Activated naive CD8-positive, alpha-beta T cell treated with anti-CD3 and anti-CD28 coated beads, Interleukin-2, amount 50 U/mL, for 24 hours (primary cell): ENCODE data around the gene GAB2.
"Not testable (repeated sequence)": the region's sequence is repeated elsewhere in the genome, so short reads cannot be mapped to it uniquely, and the experiment has no call there.

ENCODE experiments used
- ATAC-seq: fragments of 150-1000 bp; cut with Tn5 transposase; one replicate; pipeline ENCODE4 v1.10.0; 2021
- DNase-seq: peaks from one replicate; pipeline ENCODE4 v3.0.0; 2021
- H3K27ac Mint-ChIP-seq: one replicate; pipeline ENCODE4 v1.8.0; 2021; ENCODE audit warnings: mild to moderate bottlenecking, mixed read lengths
- H3K27me3 Mint-ChIP-seq: one replicate; pipeline ENCODE4 v1.8.0; 2021; ENCODE audit warnings: mixed read lengths
- H3K36me3 Mint-ChIP-seq: one replicate; pipeline ENCODE4 v1.8.0; 2021; ENCODE audit warnings: low read depth, mixed read lengths
- H3K4me1 Mint-ChIP-seq: one replicate; pipeline ENCODE4 v1.8.0; 2021; ENCODE audit warnings: mixed read lengths
- H3K4me3 Mint-ChIP-seq: one replicate; pipeline ENCODE4 v1.8.0; 2021; ENCODE audit warnings: mild to moderate bottlenecking, moderate library complexity, mixed read lengths
- H3K9me3 Mint-ChIP-seq: one replicate; pipeline ENCODE4 v1.8.0; 2021; ENCODE audit warnings: mixed read lengths

The GAB2 gene

GRCh38 chr11:78254268-78254667 is 163.4 kb downstream of the GAB2 start:
- H3K27ac Mint-ChIP-seq = no peak overlapping the region
- no peak for ATAC-seq

DNA sequence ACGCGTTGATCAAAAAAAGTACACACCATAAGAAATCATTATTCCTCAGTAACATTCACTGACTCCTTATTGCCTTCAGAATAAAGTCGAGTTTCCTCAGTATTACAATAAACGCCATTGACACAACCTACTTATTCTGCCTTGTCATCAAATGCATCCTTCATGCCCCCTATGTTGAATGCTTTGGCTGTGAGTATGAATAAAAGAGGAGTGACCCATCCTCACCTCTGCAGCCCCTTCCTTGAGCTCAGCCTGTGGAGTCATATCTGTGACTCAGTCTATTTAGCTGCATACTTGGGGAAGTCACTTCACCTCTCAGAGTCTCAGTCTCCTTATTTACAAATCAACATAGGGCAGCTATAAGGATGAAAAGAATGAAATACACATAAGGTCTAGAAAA is 163.8 kb downstream of the GAB2 start:
- DNase-seq = no peak
- Mint-ChIP-seq H3K4me1 (no peaks in the 10 kb centered on the region), H3K27ac (no peak overlapping the region), H3K27me3 (no peaks in the 10 kb centered on the region), H3K9me3 (no peaks in the 10 kb centered on the region), H3K4me3 (no peak overlapping the region), H3K36me3 (no peaks in the 10 kb centered on the region)
- ATAC-seq = no peak

More at GRCh38 chr11:78254268-78254667, 163.4 kb downstream of the GAB2 start:
- DNase-seq = no peak
- Mint-ChIP-seq H3K36me3 (no peaks in the 10 kb centered on the region), H3K27me3 (no peaks in the 10 kb centered on the region), H3K9me3 (no peaks in the 10 kb centered on the region), H3K4me1 (no peaks in the 10 kb centered on the region), H3K4me3 (no peak overlapping the region)

DNA sequence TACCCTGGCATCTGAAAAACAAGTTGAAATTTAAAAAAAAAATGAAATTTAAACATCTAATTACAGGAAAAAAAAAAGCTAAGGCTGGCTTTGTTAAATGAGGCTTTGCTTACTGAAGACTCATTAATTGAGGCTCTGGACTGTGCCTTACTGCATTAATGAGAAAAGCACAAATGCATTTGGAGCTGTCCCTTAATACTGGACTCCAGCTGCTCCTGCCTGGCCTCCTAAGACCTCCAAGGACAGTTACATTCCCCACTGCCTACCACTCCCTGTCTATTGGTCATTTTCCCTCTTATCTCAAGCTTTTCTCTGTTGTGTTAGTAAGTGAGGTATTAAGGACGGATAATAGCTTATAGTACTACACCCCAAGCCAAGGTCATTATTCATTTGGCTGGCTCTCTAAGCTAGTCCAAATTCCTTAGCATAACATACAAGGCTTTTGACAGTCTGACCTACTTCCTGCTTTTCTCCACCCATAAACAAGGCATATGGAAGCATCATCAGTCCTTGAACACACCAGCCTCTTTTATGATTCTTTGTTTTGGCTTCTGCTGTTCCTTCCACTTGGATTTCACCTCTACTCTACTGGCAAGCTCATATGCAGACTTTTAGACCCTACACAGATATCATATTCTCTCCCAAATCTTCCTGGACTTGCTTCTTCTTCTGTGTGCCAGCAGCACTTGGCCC is 166.4 kb downstream of the GAB2 start:
- no peak overlapping the region for H3K27ac Mint-ChIP-seq
- H3K9me3 Mint-ChIP-seq = no peaks in the 10 kb centered on the region
- no peak overlapping the region for H3K4me3 Mint-ChIP-seq
- peaks cover under 1% of the 10 kb centered on the region for H3K36me3 Mint-ChIP-seq
- no peaks in the 10 kb centered on the region for H3K4me1 Mint-ChIP-seq
- H3K27me3 Mint-ChIP-seq = no peaks in the 10 kb centered on the region
- ATAC-seq (no peak), DNase-seq (no peak)

DNA sequence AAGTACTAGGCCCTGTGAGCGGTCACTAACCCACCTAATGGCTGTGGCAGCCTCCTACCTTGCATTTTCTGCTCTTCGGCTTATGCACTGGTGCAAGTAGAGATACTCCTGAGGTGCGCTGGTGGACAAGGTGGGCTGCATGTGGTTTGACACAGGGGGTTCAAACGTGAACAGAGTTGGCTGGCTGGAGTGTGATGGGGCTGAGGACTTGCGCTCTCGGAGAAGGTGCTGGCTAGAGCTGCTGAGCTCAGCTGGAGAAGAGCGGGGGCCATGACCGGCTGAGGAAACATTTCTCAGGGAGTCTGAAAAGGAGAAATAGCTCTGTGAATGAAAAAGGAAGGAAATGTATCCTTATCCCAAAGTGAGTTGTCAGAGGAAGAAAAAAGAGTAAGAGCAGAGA is 167.5 kb downstream of the GAB2 start:
- Mint-ChIP-seq H3K27ac (no peak overlapping the region), H3K9me3 (no peaks in the 10 kb centered on the region), H3K4me1 (no peaks in the 10 kb centered on the region), H3K4me3 (no peak overlapping the region), H3K27me3 (no peaks in the 10 kb centered on the region), H3K36me3 (peaks cover 2% of the 10 kb centered on the region)
- ATAC-seq (no peak), DNase-seq (no peak)

DNA sequence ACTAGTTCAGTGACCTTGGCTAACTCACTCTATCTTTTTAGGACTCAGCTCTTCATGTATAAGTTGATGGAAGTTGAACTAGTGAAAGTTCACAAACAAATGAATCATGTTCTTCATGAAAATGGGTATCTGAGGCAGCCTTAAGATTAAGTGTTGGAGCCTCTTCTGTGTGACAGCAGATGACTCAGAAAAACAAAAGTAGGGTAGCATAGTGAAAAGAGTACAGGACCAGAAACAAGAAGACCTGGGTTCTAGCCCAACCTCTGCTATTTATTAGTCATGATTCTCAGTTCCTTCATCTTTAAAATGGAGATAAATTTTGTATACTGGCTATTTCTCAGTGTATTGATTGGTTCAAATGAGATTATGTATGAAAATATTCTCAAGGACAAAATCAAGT is 168.7 kb downstream of the GAB2 start:
- Mint-ChIP-seq H3K4me1 (peaks cover 4% of the 10 kb centered on the region), H3K27ac (no peak overlapping the region), H3K9me3 (no peaks in the 10 kb centered on the region), H3K36me3 (peaks cover 2% of the 10 kb centered on the region), H3K27me3 (no peaks in the 10 kb centered on the region), H3K4me3 (no peak overlapping the region)
- ATAC-seq (no peak), DNase-seq (no peak)

DNA sequence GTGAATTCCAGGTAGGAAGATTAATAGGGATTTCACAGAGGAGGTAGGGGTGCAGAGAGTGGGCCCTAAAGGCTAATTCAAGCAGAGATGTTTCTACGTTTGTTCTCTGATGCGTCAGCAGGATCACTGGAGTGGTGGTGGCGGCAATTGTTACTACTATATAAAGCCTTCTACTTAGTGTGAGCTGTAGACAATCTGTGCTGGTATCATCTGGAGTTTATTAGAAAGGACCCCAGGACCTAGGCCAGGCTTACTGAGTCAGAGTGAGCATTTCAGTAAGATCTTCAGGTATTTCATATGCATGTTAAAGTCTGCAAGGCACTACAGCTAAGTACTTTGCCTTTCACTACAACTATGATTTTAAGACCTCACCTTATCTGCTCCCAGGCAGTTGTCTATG is 169.4 kb downstream of the GAB2 start:
- DNase-seq = no peak
- no peak overlapping the region for H3K4me3 Mint-ChIP-seq
- H3K27ac Mint-ChIP-seq = no peak overlapping the region
- H3K4me1 Mint-ChIP-seq = peaks cover 4% of the 10 kb centered on the region
- no peaks in the 10 kb centered on the region for H3K9me3 Mint-ChIP-seq
- no peaks in the 10 kb centered on the region for H3K27me3 Mint-ChIP-seq
- no peak for ATAC-seq
- H3K36me3 Mint-ChIP-seq = peaks cover 2% of the 10 kb centered on the region

- peaks cover 11% of the 10 kb centered on the region for H3K36me3 Mint-ChIP-seq
- ATAC-seq (no peak), DNase-seq (no peak)
- peaks cover 10% of the 10 kb centered on the region for H3K9me3 Mint-ChIP-seq
- H3K27ac Mint-ChIP-seq = no peak overlapping the region
- H3K4me1 Mint-ChIP-seq = peaks cover 4% of the 10 kb centered on the region
- H3K27me3 Mint-ChIP-seq = no peaks in the 10 kb centered on the region
- no peak overlapping the region for H3K4me3 Mint-ChIP-seq
Measured at GRCh38 chr11:78244546-78245255, 172.9 kb downstream of the GAB2 start.

DNA sequence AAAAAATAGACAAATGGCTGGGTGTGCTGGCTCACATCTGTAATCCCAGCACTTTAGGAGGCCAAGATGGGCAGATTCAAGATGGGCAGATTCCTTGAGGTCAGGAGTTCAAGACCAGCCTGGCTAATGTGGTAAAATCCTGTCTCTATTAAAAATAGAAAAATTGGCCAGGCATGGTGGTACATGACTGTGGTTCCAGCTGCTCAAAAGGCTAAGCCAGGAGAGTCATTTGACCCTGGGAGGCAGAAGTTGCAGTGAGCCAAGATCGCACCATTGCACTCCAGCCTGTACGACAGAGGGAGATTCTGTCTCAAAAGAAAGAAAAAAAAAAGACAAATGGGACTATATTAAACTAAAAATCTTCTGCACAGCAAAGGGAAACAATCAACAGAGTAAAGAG is 173.5 kb downstream of the GAB2 start:
- H3K27me3 Mint-ChIP-seq = no peaks in the 10 kb centered on the region
- peaks cover 4% of the 10 kb centered on the region for H3K4me1 Mint-ChIP-seq
- peaks cover 11% of the 10 kb centered on the region for H3K36me3 Mint-ChIP-seq
- peaks cover 10% of the 10 kb centered on the region for H3K9me3 Mint-ChIP-seq
- H3K27ac Mint-ChIP-seq = no peak overlapping the region
- no peak for DNase-seq
- no peak for ATAC-seq
- H3K4me3 Mint-ChIP-seq = no peak overlapping the region

- Mint-ChIP-seq H3K4me3 (no peak overlapping the region), H3K9me3 (peaks cover 19% of the 10 kb centered on the region), H3K27me3 (no peaks in the 10 kb centered on the region), H3K36me3 (peaks cover 15% of the 10 kb centered on the region), H3K4me1 (peaks cover 4% of the 10 kb centered on the region), H3K27ac (no peak overlapping the region)
- ATAC-seq (no peak), DNase-seq (no peak)
Measured at GRCh38 chr11:78241475-78241874, 176.1 kb downstream of the GAB2 start.

DNA sequence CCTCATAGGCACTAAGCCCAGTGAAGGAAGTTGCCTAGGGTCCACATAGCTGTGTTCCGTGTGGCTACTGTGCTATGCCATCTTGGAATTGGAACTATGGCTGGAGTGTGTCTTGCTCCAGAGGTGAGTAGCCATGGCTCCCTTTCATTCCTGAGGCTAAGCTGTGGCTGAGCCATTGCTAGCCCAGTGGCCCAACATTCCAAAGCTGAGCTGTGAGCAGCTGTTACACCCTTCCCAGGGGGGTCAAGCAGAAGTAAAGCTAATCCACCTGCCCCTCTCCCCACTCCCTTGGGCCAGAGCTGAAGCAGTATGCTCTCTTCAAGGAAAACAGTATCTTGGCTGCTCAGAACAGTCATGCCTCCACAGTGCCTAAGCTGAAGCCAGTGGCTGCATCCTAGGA is 177.8 kb downstream of the GAB2 start:
- H3K4me1 Mint-ChIP-seq = peaks cover 4% of the 10 kb centered on the region
- H3K4me3 Mint-ChIP-seq = no peak overlapping the region
- DNase-seq (no peak), ATAC-seq (no peak)
- no peak overlapping the region for H3K27ac Mint-ChIP-seq
- peaks cover 13% of the 10 kb centered on the region for H3K36me3 Mint-ChIP-seq
- H3K27me3 Mint-ChIP-seq = peaks cover 4% of the 10 kb centered on the region
- H3K9me3 Mint-ChIP-seq = peaks cover 19% of the 10 kb centered on the region

- no peak overlapping the region for H3K4me3 Mint-ChIP-seq
- no peak for DNase-seq
- no peak overlapping the region for H3K27ac Mint-ChIP-seq
- no peaks in the 10 kb centered on the region for H3K4me1 Mint-ChIP-seq
- no peak for ATAC-seq
- peaks cover 13% of the 10 kb centered on the region for H3K36me3 Mint-ChIP-seq
- H3K27me3 Mint-ChIP-seq = peaks cover 4% of the 10 kb centered on the region
- peaks cover 19% of the 10 kb centered on the region for H3K9me3 Mint-ChIP-seq
Measured at GRCh38 chr11:78237293-78238046, 180.2 kb downstream of the GAB2 start.

- Mint-ChIP-seq H3K36me3 (peaks cover 4% of the 10 kb centered on the region), H3K4me3 (no peak overlapping the region), H3K4me1 (no peaks in the 10 kb centered on the region), H3K27me3 (peaks cover 4% of the 10 kb centered on the region), H3K9me3 (peaks cover 8% of the 10 kb centered on the region), H3K27ac (no peak overlapping the region)
- no peak for ATAC-seq
- DNase-seq = no peak
Measured at GRCh38 chr11:78234006-78234405, 183.6 kb downstream of the GAB2 start.

- not testable (repeated sequence) for H3K4me1 Mint-ChIP-seq, H3K9me3 Mint-ChIP-seq, H3K27me3 Mint-ChIP-seq, H3K4me3 Mint-ChIP-seq, DNase-seq, ATAC-seq, H3K27ac Mint-ChIP-seq, H3K36me3 Mint-ChIP-seq
Measured at GRCh38 chr11:78233046-78233445, 184.6 kb downstream of the GAB2 start.

GRCh38 chr11:78231962-78232501 is 185.6 kb downstream of the GAB2 start:
- peaks cover 5% of the 10 kb centered on the region for H3K4me1 Mint-ChIP-seq
- no peak for DNase-seq

More at GRCh38 chr11:78231962-78232501, 185.6 kb downstream of the GAB2 start:
- ATAC-seq = no peak
- H3K4me3 Mint-ChIP-seq = no peak overlapping the region
- peaks cover under 1% of the 10 kb centered on the region for H3K9me3 Mint-ChIP-seq
- no peaks in the 10 kb centered on the region for H3K36me3 Mint-ChIP-seq
- peaks cover 4% of the 10 kb centered on the region for H3K27me3 Mint-ChIP-seq
- H3K27ac Mint-ChIP-seq = no peak overlapping the region
